GM19395 (cell line): Measurements from ENCODE around the gene KCNMA1.

Experiments used
- ATAC-seq: cut with Tn5 transposase; IDR thresholded peaks from one replicate; pipeline ENCODE4 v1.9.1; 2021; ENCODE audit warnings: mild to moderate bottlenecking, moderate library complexity; ENCODE audit not compliant: unreplicated experiment

The KCNMA1 gene

DNA sequence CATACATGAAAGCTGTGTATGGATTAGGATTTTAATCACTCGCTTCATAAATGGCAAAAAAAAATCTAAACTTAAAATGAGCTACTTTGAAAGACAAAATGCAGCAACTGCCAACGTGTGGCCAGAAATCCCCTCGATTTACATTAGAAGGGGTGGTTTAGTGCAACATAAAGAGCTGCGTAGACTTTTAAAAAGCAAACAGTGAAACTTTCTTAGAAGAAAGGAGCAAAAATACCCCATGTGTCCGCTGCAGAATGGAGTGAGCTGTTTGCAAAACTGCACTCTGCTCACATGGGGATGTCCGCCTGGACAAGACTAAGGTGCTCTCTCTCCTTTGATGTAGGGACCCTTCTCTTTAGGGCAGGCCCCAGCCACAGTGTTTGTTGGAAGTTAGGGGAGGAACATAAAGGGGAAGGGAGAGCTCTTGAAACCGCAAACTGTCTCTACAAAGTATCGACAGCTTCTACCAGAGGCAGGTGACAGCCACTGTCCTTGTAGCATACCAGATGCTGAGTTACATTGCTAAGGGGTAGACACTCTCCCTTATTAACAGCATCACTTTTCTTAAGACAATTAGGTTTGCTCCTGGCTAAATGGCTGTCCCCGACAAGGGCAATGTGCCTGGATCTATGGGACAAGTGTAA is 528.1 kb downstream of the KCNMA1 start:
- ATAC-seq, result no peak

DNA sequence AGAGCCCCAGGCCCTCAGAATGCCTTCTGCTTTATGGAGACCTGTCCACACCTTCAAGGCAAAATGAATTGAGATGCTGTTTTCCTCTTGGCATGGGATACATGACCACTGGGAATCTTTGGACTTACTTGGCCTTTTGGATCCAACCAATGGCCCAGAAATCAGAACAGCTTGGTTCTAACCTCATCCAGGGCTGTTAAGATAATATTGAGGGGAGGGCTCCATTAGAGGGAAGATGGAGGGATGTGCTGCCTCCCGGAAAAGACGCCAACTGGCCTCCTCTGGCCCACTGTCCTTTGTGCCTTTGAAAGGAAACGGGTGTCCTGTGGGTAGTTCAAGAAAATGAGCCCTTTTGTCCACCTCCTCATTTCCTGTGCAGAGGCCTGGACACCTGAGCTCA is 530.9 kb downstream of the KCNMA1 start:
- ATAC-seq, result no peak

DNA sequence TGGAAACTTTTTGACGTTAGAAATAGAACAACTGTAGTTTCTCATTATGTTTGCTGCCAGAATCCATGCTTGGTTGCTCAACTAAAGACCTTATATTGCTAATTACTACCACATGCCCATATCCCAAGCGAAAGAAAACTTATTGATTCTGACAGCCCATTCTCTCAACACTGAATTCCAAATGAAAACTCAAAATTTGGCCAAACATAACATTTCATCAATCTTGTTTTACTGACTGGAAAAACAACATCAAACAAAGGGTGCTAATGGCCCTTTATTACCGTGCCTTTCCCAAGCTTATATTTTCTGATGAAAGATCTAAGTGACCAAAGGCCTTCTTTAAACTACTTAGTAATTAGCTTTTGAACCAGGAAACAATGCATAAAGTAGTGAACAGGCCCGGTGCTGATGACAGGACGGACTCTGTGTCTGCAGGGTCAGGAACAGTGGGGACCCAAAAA is 531.8 kb downstream of the KCNMA1 start:
- ATAC-seq, result no peak

DNA sequence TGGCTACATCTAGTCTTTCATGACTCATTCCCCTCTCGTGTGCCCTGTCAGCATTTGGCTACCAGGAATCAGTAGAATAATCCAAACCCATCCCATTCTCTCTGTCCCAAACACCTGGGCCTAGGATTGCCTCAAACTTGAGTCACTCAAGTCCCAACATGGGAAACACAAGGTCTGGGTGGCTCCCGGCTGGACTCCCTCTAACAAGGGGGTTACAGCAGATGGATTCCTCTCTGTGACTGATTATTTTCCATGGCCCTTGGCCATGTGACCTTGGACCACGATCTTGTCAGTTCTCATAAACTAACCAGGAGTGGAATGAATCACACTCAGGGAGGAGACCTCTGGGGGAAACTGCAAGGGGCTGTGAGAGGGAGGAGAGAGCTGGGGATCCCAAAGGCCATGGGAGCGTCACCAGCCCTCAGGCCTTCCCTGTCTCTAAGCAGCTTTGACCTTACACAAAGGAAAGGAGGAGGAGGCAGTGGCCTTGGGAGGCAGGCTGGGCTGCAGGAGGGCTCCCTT is 533.1 kb downstream of the KCNMA1 start:
- no peak for ATAC-seq

DNA sequence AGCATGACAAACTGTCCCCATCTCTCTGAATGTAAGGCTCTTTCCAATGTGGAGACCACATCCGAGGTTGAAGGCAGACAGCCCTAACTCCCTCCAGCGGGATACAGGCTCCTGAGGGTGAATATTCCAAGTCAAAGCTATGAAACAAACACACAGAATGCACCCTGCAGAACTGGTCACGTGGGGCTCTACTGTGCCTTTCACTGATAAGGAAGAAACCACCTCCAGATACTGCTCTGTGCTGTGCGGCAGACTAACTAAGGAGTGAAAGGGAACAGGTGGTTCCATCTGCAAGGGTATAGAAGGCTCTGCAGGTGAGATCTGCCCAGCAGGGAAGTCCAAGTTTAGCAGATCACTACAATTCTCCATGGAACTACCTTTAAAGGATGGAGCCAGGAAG is 534.4 kb downstream of the KCNMA1 start:
- no peak for ATAC-seq

DNA sequence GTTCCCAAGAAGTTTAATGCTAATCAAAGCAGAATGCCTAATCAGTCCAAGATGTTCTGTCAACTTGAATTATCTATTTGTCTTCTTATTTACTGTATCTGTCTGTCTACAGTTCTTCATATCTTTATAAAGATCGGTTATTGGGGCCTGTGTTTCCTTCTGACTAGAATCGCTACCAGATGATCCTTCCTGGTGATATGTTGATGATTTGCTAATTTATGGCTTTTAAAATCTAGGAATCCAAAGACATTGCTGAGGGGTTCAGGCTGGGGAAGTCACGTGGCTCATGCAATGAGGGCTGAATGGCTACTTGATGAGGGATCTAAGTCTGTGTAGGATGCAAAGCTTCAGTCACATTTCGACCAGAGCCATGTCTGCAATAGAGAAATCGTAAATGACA is 536.3 kb downstream of the KCNMA1 start:
- ATAC-seq, result no peak

DNA sequence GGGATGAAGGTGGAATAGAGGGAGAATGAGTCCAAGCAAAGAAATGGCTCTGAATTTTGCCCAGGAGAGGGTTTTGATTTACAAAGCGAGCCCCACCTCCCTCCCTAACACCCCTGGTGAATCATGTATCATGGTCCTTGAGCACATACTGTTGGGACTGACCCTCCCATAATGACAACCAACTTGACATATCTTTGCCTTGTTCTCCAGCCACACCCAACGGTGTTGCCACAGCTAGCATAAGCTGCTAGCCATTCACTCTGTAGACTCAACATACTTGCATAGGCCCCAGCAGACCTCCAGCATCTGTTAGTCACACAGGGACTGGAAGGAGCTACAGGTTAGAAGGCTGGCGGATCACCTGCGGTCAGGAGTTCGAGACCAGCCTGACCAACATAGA is 538.5 kb downstream of the KCNMA1 start:
- ATAC-seq, result no peak

DNA sequence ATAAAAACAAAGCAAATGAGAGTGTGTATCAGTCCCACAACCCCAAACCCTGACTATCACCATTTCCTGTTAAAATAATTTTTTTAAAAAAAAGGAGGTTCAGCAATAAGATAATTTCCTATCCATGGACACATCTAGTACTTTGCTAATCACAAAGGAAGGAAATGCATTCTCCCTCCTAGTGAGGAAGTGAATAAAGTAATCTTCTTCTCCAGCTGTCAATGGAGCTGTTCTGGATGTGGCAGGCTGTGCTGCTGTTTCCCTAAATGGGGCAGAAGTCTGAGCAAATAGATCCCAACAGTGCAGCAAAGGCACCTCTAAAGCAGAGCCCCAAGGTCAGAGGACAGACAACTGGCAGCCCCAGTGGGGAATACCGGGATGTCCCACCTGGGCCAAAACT is 540.0 kb downstream of the KCNMA1 start:
- no peak for ATAC-seq

DNA sequence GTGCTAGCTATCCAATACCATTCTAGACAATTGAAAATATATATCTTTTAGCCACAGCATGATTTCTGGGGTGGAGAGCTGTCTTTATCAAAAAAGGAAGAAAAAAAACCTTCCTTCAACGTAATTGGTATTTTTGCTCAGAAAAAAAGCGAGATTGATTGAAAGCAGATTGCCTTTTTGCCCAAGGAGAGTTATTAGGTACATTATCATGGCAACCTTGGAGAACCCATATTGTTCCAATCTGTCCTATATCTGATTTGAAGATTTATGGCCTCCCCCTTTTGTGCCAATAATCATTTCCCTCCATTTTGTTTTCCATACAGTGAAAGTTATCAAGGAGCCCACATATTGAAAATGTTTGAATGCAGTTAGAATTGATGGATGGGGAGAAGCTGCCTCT is 544.5 kb downstream of the KCNMA1 start:
- no peak for ATAC-seq

DNA sequence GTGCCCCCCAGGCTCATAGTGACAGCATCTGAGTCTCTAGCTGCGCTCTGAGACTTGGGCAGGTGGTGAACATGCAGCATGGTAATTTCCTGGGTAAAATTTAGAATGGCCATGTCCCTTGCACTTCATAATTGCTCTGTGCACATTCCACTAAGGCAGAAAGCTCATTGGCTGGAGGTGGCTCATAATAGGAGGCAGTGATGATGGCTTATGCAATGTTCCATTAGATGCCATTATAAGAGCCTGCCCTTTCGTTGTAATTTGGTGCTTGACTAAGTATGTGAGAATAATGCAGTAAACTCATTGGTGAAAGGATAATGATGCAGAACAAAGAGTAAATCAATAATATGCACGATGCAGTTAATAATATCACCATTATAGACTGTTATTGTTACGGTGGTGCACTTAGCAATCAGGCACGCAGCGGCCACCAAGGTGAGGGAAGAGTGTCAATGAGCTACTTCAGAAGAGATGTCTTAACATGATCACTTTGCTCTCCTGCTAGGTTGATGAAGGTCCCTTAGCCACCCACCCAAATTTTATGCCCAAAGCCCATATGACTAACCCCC is 545.9 kb downstream of the KCNMA1 start:
- ATAC-seq, result no peak

DNA sequence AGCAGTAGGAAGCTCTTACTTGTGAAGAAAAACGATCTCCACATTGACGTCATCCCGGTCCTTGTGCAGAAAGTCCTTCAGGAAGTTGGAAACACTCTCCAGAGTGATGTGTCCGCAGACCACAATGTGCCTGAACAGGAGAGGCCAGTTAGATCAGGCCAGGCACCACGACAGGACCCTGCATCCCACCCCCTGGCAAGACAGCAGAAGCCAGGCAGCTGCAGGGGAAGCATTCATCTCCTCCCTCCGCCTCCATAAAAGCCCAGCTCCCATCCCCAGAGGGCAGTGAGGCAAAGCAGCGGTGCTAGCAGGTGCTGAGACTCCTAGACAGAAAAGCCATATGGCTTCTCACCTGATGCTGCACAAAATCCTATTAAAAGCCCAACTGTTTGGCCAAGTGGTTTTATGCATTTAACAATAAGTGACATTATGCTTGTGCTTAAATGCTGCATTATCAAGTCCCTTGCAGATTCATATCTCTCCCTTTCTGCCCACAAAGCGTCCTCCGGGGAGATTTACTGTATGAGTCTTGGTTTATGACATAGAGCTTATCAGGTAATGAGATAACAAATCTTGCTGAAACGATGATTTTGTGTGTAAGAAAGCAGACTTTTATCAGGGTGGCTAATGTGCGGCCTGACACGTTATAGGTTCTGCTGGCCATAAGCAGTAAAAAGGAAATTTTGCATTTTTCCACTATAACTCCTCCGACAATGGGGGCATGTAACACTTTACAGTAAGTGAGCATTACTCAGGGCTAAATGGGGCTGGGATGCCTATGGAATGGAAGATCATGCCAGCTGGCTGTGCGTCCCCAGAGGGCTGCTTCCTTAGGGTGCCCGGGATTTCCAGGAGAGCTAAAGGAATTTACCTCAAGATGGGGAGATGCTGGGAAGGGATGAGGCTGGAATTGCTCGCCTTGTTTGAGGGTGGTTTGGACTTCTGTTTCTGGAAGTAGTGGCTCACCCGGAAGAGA is 546.9 kb downstream of the KCNMA1 start:
- no peak for ATAC-seq

DNA sequence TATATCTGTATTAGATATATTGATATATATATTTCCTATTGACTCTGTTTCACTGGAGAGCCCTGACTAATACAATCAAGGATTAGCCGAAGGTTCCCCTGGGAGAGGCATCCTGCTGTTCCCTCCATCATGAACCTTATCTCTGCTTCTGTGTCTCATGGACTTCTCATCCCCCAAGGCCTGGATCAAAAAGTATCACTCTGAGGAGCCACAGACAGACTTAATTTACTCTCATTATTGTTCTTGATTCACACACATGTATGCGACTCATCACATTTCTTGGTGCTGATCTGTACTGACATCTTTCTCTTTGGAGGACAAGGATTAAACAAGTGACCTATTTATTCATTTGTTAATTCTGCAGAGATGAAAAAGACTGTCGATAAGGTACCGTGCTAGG is 550.2 kb downstream of the KCNMA1 start:
- ATAC-seq, result no peak

DNA sequence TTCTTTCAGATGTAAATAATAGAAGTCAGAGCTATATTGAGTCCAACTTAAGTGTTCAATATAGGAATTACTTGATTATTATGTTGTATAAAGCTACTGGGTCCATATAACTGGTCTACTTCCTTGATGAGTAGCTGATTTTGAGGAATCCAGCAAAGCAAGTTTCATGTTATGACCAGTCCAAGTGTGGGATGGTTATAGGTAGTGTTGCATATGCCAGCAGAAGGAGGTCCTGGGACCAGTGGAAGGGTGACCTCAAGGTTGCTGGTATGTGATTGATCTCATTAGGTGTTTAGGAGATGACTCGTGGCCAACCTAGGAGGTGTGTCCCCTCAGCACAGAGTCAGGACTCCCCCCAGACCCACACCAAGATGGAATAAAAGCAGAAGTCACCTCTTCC is 551.5 kb downstream of the KCNMA1 start:
- ATAC-seq, result no peak

DNA sequence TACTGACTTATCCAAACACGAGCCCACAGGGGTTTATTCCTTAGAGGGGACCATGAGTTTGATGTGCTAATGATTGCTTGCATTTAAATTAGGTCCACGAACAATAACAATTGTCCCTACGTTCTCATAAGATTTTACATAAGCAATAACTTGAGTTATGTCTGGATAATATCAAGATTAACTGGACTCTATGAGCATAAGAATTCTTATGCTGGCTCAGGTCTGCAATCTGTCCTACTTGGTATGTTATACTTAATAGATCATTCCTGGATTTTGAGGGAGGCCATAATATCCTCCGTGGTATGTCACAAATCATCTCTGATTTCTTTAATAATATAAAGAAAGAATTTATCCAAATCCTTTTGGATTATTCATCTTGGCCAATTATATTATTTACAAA is 552.3 kb downstream of the KCNMA1 start:
- no peak for ATAC-seq

DNA sequence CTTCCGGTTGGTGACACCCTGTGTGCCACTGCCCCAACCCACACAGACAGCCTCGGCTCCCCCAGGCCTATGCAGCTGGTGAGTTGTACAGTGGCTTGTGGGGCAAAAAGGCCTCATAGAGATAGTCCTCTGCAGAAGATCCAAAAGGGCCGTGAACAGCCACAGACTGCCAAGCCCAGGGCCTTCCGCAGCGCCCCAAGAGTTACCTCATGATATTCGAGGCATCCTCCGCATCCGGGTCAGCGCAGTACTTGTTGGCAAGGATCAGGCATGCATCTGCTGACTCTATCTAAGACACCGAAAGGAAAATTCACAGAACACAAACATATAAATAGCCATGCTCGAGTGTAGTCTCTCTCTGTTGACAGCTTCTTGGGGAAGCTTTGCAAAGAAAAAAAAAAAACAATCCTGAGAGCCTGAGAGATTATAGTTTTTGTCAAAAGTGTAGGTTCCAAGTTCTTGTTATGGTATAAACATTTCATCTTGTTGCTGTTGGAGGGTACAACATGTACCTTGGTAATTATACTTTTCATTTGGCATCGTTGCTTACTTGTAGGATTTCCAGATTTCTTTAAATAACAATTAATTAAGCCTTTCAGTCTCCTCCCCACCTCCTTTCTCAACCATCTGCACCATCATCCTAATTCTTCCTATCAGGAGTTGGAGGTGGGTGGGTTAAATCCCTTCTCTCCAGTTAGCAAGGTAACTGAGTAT is 553.0 kb downstream of the KCNMA1 start:
- ATAC-seq, result no peak

DNA sequence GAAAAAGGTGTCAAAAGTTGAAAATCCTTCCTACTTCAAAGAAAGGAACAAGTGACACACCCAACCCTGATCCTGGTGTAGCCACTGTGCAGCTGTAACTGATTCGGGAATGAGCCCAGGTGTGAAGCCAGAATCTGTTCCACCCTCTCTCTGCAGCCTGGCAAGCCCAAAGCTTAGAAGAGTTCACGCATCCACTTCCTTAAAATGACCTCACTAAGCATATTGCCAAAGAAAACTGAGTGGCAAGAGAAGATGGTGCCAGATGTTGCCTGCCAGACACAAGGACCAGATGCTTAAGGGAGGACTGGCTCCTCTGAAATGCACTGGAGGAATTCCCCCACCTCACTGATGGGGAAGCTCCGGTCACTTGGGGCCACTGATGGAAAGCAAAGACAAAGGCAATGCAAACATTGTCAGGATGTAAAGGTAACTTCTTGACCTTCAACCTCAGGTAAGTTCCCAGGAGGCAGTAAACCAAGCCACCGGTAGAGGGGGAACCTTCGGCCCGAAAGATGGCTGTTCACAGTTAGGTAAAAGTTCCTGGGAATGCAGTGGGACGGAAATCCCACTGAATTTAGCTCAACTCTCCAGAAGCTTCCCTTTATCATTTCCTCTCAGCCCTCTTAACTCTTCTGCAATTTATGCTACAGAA is 554.9 kb downstream of the KCNMA1 start:
- ATAC-seq, result no peak

DNA sequence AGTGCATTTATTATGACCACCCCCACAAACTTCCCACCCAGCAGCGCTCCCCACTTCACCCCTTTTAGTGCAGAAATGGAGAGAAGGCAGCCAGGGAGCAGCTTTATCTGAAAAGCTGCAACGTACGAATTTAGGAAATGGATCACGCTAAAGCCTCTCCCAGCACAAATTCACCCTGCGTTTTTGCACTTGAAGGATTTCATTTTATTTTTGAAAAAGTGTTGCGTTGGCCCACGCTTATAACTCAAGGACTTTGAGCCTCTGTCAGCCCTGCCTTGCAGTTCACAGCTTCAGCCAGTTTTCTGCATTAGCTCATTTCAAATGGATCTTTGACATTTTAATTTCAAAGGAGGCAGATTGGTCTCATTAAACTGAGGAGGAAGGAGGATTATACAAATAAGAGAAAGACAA is 556.1 kb downstream of the KCNMA1 start:
- ATAC-seq, result no peak

DNA sequence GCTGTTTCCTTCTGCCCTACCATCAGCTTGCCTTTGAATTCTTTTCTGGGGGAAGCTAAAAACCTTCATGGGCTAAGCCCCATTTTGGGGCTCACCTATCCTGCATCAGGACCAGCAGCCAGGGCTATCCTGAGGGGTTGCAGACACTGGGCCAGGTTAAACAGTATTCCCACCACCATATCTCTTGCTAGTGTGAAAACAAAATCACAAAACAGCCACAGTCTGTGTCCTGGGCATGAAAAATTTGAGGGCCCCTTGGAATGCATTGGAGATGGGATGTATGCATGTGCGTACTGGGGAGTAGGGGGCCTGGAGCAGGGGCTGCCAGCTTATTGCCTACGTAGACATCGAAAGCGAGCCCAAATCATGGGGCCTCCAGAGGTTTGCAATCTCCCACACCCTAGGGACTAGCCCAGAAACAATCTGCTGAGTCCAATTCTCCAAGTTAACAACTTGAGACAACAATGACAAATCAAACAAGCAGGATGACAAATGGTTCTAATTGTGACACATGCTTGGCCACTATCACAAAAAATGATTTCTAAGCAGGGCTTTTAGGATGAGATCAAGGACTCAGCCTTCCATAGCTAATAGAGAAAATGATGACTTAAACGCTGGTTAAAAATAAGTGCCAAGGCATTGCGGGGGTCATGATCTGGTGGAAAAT is 557.1 kb downstream of the KCNMA1 start:
- no peak for ATAC-seq

DNA sequence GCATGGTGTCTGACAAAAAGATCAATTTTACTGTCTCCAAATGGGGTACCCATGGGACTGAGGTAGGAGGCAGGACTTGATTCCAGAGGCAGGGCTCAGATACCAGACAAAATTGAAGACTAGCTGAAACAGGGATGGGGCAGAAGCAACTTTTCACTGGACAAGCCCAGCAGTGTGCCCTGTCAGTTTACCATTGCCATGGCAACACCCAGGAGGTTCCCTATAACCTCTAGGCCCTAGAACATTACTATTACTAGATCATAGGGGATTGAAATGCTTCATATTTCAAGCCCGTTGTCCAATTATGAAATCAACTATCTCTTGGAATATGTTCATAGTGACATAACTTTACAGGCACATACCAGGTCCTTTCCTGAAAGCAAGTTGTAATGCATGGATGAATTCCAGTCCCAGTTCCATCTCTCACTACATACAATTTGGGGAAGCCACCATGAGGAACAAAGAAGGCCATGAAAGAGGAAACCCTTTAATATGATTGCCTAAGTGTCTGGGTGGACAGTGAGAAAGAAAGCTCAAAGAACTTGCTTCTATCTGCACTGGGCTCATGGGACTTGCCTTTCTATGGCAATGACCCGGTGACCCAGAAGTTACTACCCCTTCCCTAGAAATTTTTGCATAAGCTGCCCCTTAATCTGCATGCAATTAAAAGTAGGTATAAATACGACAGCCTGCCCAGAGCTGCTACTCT is 557.9 kb downstream of the KCNMA1 start:
- no peak for ATAC-seq
